Mesendoderm (in vitro differentiated cells): ENCODE data around the gene STARD9.

ENCODE experiments used
- DNase-seq: peaks from one replicate; pipeline ENCODE4 v3.0.0; 2013
- H2AK5ac ChIP-seq: 2 replicates; pipeline ENCODE4 v1.6.1; 2013; ENCODE audit warnings: low read length, inconsistent platforms
- H2BK120ac ChIP-seq: 2 replicates; pipeline ENCODE4 v1.6.1; 2013; ENCODE audit warnings: low read depth, mild to moderate bottlenecking, low read length, moderate library complexity, mixed read lengths
- H2BK15ac ChIP-seq: replicated peaks from 2 replicates; pipeline ENCODE4 v1.6.1; 2013; ENCODE audit warnings: low read depth, mild to moderate bottlenecking, moderate library complexity
- H2BK5ac ChIP-seq: 2 replicates; pipeline ENCODE4 v1.6.1; 2013; ENCODE audit warnings: low read length, inconsistent platforms
- H3K18ac ChIP-seq: 2 replicates; pipeline ENCODE4 v1.6.1; 2013; ENCODE audit warnings: mild to moderate bottlenecking, low read length, mixed read lengths
- H3K23ac ChIP-seq: one replicate; pipeline ENCODE4 v1.6.1; 2013; ENCODE audit warnings: low read length
- H3K27ac ChIP-seq: 2 replicates; pipeline ENCODE4 v1.5.1; 2013; ENCODE audit warnings: low read depth, mild to moderate bottlenecking, inconsistent platforms, low read length, moderate library complexity
- H3K27me3 ChIP-seq: 2 replicates; pipeline ENCODE4 v1.6.1; 2013; ENCODE audit warnings: low read length, control low read depth, mild to moderate bottlenecking, inconsistent platforms; ENCODE audit not compliant: insufficient read depth, poor library complexity
- H3K36me3 ChIP-seq: 2 replicates; pipeline ENCODE4 v1.6.1; 2013; ENCODE audit warnings: low read length, inconsistent platforms; ENCODE audit not compliant: control insufficient read depth, insufficient read depth
- H3K4ac ChIP-seq: one replicate; pipeline ENCODE4 v1.6.1; 2013; ENCODE audit warnings: low read depth, mild to moderate bottlenecking, low read length, moderate library complexity
- H3K4me1 ChIP-seq: 2 replicates; pipeline ENCODE4 v1.6.1; 2013; ENCODE audit warnings: low read depth, low read length, inconsistent platforms; ENCODE audit not compliant: control insufficient read depth
- H3K4me2 ChIP-seq: 2 replicates; pipeline ENCODE4 v1.6.1; 2013; ENCODE audit warnings: low read length
- H3K4me3 ChIP-seq: 2 replicates; pipeline ENCODE4 v1.5.1; 2013; ENCODE audit warnings: mild to moderate bottlenecking, low read length
- H3K56ac ChIP-seq: one replicate; pipeline ENCODE4 v1.6.1; 2013; ENCODE audit warnings: low read length
- H3K79me1 ChIP-seq: 2 replicates; pipeline ENCODE4 v1.6.1; 2013; ENCODE audit warnings: low read length, inconsistent platforms
- H3K79me2 ChIP-seq: 2 replicates; pipeline ENCODE4 v1.6.1; 2013; ENCODE audit warnings: mild to moderate bottlenecking, low read length; ENCODE audit not compliant: control insufficient read depth, insufficient read depth
- H3K9ac ChIP-seq: 2 replicates; pipeline ENCODE4 v1.6.1; 2013; ENCODE audit warnings: low read length, inconsistent platforms
- H4K5ac ChIP-seq: one replicate; pipeline ENCODE4 v1.6.1; 2013; ENCODE audit warnings: low read length
- H4K8ac ChIP-seq: one replicate; pipeline ENCODE4 v1.6.1; 2013; ENCODE audit warnings: low read depth, mild to moderate bottlenecking, control low read depth, low read length, moderate library complexity
- WGBS: extraction: QIAGEN DNeasy Blood & Tissue Kit; methylation state at CpG from one replicate; pipeline ENCODE4 v1.1.7; 2013; ENCODE audit warnings: low lambda C conversion rate, missing lambda C conversion rate; ENCODE audit not compliant: insufficient coverage; ENCODE audit errors: extremely low coverage; 5-methylcytosine and 5-hydroxymethylcytosine counted together

The STARD9 gene

DNA sequence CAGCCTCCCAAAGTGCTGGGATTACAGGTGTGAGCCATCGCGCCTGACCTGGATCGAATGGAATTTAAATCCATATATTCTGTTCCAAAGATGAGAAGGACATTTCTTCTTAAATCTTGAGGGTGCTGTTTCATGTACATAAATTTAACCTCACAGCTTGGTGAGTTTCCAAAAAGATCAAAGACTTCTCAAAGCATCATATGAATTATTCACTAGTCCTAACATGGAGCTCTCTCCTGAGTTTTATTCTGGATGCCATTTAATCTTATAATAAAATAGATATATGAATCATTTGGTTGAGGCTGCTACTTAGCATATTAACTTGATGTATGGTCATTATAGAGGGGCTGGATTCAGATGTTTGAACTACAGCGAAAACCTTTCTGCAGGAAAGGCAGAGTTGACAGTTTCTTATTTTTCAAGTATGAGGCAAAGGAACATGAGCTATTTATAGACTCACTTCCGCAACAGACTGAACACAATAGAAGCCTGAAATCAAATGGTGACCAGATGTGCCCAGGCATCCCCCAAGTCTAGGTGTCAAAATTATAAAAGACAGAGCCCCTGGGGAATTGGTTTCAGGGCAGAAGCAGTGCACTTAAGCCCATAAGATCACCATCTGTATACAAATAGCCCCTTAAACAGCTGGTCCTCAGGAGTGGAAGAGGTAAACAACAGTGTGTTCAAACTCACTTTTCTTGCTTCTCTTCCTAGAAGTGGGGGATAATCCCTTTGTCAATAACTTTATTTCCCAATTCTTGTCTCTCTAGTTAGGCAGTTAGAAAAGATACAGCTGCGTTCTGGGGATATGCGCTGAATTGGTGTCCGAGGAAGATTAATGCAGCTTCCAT, 29.7 kb downstream of the STARD9 start:
- Histone ChIP-seq H2BK120ac (no peak overlapping the region), H3K4me2 (no peak overlapping the region), H4K5ac (no peak overlapping the region), H3K56ac (no peak overlapping the region), H3K27ac (no peak overlapping the region), H3K4me3 (no peak overlapping the region), H3K36me3 (no peaks in the 10 kb centered on the region), H3K18ac (no peak overlapping the region), H3K23ac (no peak overlapping the region), H4K8ac (no peak overlapping the region), H2BK5ac (no peak overlapping the region), H3K9ac (no peak overlapping the region), H2BK15ac (no peak overlapping the region), H3K79me1 (no peaks in the 10 kb centered on the region), H3K4ac (no peak overlapping the region), H3K27me3 (no peaks in the 10 kb centered on the region), H2AK5ac (no peak overlapping the region), H3K4me1 (no peaks in the 10 kb centered on the region), H3K79me2 (no peaks in the 10 kb centered on the region)
- WGBS, result no CpG with 5 or more reads among the region's 8 CpGs
- no peak for DNase-seq

DNA sequence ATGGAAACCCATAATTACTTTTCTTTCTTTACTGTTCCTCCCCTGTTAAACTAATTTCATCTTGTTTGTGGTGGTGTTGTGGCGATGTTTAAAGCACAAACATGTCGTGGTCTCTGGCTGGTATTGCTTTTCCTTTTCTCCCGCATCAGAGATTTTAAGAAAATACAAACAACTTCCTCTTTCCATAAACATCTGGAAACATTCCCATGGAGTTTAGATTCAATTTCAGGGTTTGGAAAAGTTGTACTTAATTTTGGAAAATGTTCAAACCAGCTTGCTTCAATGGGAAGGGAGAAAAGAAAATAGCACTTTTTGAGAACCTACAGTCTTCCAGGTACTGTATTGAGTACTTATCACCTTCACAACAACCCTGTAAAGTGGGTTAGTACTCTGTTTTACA, 30.4 kb downstream of the STARD9 start:
- DNase-seq, result no peak
- no peak overlapping the region for H2BK15ac ChIP-seq
- H3K36me3 ChIP-seq, result no peaks in the 10 kb centered on the region
- no peak overlapping the region for H3K27ac ChIP-seq
- H3K18ac ChIP-seq, result no peak overlapping the region
- no peak overlapping the region for H3K56ac ChIP-seq
- H3K4me3 ChIP-seq, result no peak overlapping the region
- no peaks in the 10 kb centered on the region for H3K4me1 ChIP-seq
- H3K9ac ChIP-seq, result no peak overlapping the region
- no peaks in the 10 kb centered on the region for H3K27me3 ChIP-seq
- H3K23ac ChIP-seq, result no peak overlapping the region
- H2BK120ac ChIP-seq, result no peak overlapping the region
- no peaks in the 10 kb centered on the region for H3K79me2 ChIP-seq
- no peak overlapping the region for H4K8ac ChIP-seq
- H3K4ac ChIP-seq, result no peak overlapping the region
- WGBS, result no CpG with 5 or more reads among the region's 3 CpGs
- H3K4me2 ChIP-seq, result no peak overlapping the region
- H2BK5ac ChIP-seq, result no peak overlapping the region
- H2AK5ac ChIP-seq, result no peak overlapping the region
- H3K79me1 ChIP-seq, result no peaks in the 10 kb centered on the region
- H4K5ac ChIP-seq, result no peak overlapping the region

DNA sequence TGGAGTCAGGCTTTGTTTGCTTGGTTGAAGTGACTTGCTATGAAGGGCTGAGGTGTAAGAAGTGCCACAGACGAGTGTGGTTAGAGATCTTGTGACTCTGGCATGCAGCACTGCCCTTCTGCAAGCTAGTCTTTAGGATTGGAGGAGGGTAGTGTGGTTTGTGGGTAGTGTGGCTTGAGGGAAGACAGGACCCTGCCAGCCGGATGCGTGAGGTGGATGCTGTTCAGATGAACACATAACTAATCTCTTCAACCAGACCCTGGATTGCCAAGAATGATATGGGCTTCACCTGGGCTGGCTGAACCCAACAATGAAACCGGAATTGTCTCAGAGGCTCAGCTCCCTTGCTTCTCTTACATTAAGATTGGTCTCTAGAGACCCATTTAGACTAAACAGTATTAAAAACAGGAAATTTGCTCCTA, 32.7 kb downstream of the STARD9 start:
- no CpG with 5 or more reads among the region's 4 CpGs for WGBS
- Histone ChIP-seq H4K5ac (no peak overlapping the region), H3K4me3 (no peak overlapping the region), H3K4ac (no peak overlapping the region), H2BK120ac (no peak overlapping the region), H3K4me2 (no peak overlapping the region), H3K27me3 (no peaks in the 10 kb centered on the region), H2BK15ac (no peak overlapping the region), H3K4me1 (no peaks in the 10 kb centered on the region), H3K23ac (no peak overlapping the region), H2BK5ac (no peak overlapping the region), H4K8ac (no peak overlapping the region), H3K27ac (no peak overlapping the region), H3K9ac (no peak overlapping the region), H3K56ac (no peak overlapping the region), H2AK5ac (no peak overlapping the region), H3K36me3 (no peaks in the 10 kb centered on the region), H3K79me1 (no peaks in the 10 kb centered on the region), H3K18ac (no peak overlapping the region), H3K79me2 (no peaks in the 10 kb centered on the region)
- no peak for DNase-seq

DNA sequence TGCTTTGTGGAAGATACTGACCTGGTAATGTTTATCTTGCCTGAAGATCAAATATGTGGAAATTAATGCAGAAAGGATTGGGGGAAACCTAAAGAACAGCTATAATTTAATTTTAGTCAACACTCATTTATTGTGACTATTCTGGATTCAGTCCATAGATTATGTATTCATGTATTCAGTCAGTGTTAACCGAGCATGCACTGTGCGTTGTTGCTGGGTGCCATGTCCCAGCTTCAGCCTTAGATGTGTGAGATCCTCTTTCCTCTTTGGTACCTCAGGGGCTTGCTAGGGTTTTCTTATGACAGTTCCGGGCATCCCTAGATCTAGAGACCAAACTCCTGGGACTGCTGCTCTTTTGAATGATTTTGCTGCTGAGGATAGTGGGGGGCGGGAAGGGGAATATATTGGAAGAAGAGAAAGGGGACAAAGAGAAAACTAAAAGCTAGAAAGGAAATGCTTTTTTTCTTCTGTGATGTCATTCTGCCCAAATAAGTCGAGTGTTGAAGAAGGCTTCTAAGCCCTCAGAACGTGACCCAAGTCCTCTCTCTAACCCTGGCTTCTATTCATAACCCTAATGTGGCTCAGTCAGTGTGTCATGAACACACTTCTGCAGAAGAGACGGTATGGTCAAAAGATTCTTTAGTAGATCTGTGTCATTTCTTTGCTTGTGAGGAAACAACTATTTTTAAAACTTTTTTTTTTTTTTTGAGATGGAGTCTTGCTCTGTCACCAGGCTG, 33.5 kb downstream of the STARD9 start:
- no peak overlapping the region for H3K4ac ChIP-seq
- H2BK120ac ChIP-seq, result no peak overlapping the region
- no peaks in the 10 kb centered on the region for H3K79me1 ChIP-seq
- H3K23ac ChIP-seq, result no peak overlapping the region
- H3K9ac ChIP-seq, result no peak overlapping the region
- H3K36me3 ChIP-seq, result no peaks in the 10 kb centered on the region
- H3K79me2 ChIP-seq, result no peaks in the 10 kb centered on the region
- H3K18ac ChIP-seq, result no peak overlapping the region
- no peak overlapping the region for H2BK15ac ChIP-seq
- H2BK5ac ChIP-seq, result no peak overlapping the region
- no peak overlapping the region for H3K27ac ChIP-seq
- WGBS, result no CpG with 5 or more reads among the region's 7 CpGs
- H3K4me3 ChIP-seq, result no peak overlapping the region
- no peak overlapping the region for H2AK5ac ChIP-seq
- H3K4me2 ChIP-seq, result no peak overlapping the region
- no peak overlapping the region for H4K5ac ChIP-seq
- H3K27me3 ChIP-seq, result no peaks in the 10 kb centered on the region
- no peak overlapping the region for H4K8ac ChIP-seq
- H3K4me1 ChIP-seq, result no peaks in the 10 kb centered on the region
- no peak for DNase-seq
- H3K56ac ChIP-seq, result no peak overlapping the region

DNA sequence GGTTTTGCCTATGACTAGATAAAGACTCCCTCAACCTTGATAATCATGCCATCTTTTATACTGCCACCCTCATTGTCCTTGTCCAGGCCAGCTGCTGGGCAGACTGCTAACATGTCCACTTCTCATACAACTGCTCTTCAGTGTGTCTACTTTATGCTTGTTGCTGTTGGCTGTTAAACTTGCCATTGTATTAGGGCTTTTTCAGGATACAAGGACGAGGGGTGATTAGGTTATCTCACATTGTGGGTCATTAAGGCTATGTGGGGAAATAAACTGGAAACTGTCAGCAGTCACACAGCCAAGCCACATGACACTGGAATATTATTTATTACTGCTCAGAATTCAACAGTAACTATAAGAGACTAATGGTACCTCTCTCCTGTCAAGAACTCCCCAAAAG, 36.1 kb downstream of the STARD9 start:
- Histone ChIP-seq H3K4me2 (no peak overlapping the region), H3K79me1 (no peaks in the 10 kb centered on the region), H3K4me3 (no peak overlapping the region), H2BK5ac (no peak overlapping the region), H3K27ac (no peak overlapping the region), H2BK15ac (no peak overlapping the region), H3K4me1 (no peaks in the 10 kb centered on the region), H3K27me3 (no peaks in the 10 kb centered on the region), H3K4ac (no peak overlapping the region), H4K8ac (no peak overlapping the region), H3K56ac (no peak overlapping the region), H3K79me2 (no peaks in the 10 kb centered on the region), H2AK5ac (no peak overlapping the region), H3K9ac (no peak overlapping the region), H4K5ac (no peak overlapping the region), H3K36me3 (no peaks in the 10 kb centered on the region), H2BK120ac (no peak overlapping the region), H3K23ac (no peak overlapping the region), H3K18ac (no peak overlapping the region)
- DNase-seq, result no peak
- WGBS, result no CpG with 5 or more reads among the region's 1 CpG
